Smooth muscle cell (in vitro differentiated cells): ENCODE results near the gene PCBP3. TPM values are rescaled to one million over a fixed set of nuclear protein-coding genes. Genes with fewer than 3 reads are reported as not detected.

Source experiments
- DNase-seq: peaks from one replicate; lab custom pipeline; 2025; ENCODE audit not compliant: unreplicated experiment; lab: John Stamatoyannopoulos, UW
- H2AFZ ChIP-seq: fragments of 200-600 bp; sonication (generic); 2 replicates; pipeline ENCODE4 v1.6.0; 2016; ENCODE audit warnings: antibody characterized with exemption, low read depth, mild to moderate bottlenecking
- H3F3A ChIP-seq: fragments of 200-600 bp; sonication (generic); 2 replicates; pipeline ENCODE4 v1.6.0; 2017; ENCODE audit warnings: antibody characterized with exemption, low read depth
- H3K27ac ChIP-seq: fragments of 200-600 bp; sonication (generic); 2 replicates; pipeline ENCODE4 v1.5.1; 2016; ENCODE audit warnings: low read depth, mild to moderate bottlenecking
- H3K27me3 ChIP-seq: fragments of 200-600 bp; sonication (generic); 2 replicates; pipeline ENCODE4 v1.6.1; 2016; ENCODE audit warnings: low read depth, mild to moderate bottlenecking
- H3K36me3 ChIP-seq: fragments of 200-600 bp; sonication (generic); 2 replicates; pipeline ENCODE4 v1.5.1; 2016; ENCODE audit warnings: low read depth
- H3K4me1 ChIP-seq: fragments of 200-600 bp; sonication (generic); 2 replicates; pipeline ENCODE4 v1.5.1; 2016; ENCODE audit warnings: low read depth
- H3K4me2 ChIP-seq: fragments of 200-600 bp; sonication (generic); 2 replicates; pipeline ENCODE4 v1.6.0; 2016; ENCODE audit warnings: mild to moderate bottlenecking
- H3K4me3 ChIP-seq: fragments of 200-600 bp; sonication (generic); 2 replicates; pipeline ENCODE4 v1.5.1; 2016; ENCODE audit warnings: mild to moderate bottlenecking
- H3K79me2 ChIP-seq: fragments of 200-600 bp; sonication (generic); 2 replicates; pipeline ENCODE4 v1.6.0; 2016; ENCODE audit warnings: low read depth, mild to moderate bottlenecking
- H3K9ac ChIP-seq: fragments of 200-600 bp; sonication (generic); 2 replicates; pipeline ENCODE4 v1.6.0; 2016; ENCODE audit warnings: low read depth
- H3K9me3 ChIP-seq: fragments of 200-600 bp; sonication (generic); replicated peaks from 2 replicates; pipeline ENCODE4 v1.5.1; 2016; ENCODE audit warnings: low read depth
- H4K20me1 ChIP-seq: fragments of 200-600 bp; sonication (generic); 2 replicates; pipeline ENCODE4 v1.6.0; 2016; ENCODE audit warnings: low read depth
- CTCF ChIP-seq: fragments of 200-600 bp; sonication (generic); IDR thresholded peaks from 2 replicates; pipeline ENCODE4 v1.5.1; 2017; ENCODE audit warnings: borderline replicate concordance, mild to moderate bottlenecking, antibody characterized with exemption; ENCODE audit not compliant: insufficient read depth, poor library complexity, severe bottlenecking
- WGBS: methylation state at CpG from one replicate; pipeline ENCODE4 v1.1.7; 2016; ENCODE audit warnings: low lambda C conversion rate; 5-methylcytosine and 5-hydroxymethylcytosine counted together
- polyA plus RNA-seq: library from polyadenylated mRNA; unstranded; fragments of >200 nt; fragmentation: Nextera tagmentation; extraction: Ambion mirVana; gene quantifications from 2 replicates; pipeline ENCODE4 v1.2.1, GENCODE V29; 2016
- total RNA-seq: library from RNA; depleted of rRNA; stranded (reverse); fragments of >200 nt; gene quantifications from 2 replicates; pipeline ENCODE4 v1.2.3, GENCODE V29; 2014

The PCBP3 gene
- total and polyA plus RNA-seq, 2 experiments from 2014 or later = 8.9 to 23.1 TPM

GRCh38 chr21:45781741-45782140, 138.2 kb downstream of the PCBP3 start:
- Histone ChIP-seq H3K27ac (no peak overlapping the region), H3K9me3 (peaks cover 8% of the 10 kb centered on the region)
- WGBS = 92% methylated on average over 4 of the region's 4 CpGs

GRCh38 chr21:45786660-45787059, 143.1 kb downstream of the PCBP3 start:
- Histone ChIP-seq H3K27ac (no peak overlapping the region), H3K9ac (no peak overlapping the region), H3K9me3 (no peaks in the 10 kb centered on the region), H3K4me3 (no peak overlapping the region), H4K20me1 (no peaks in the 10 kb centered on the region), H3F3A (no peaks in the 10 kb centered on the region), H3K27me3 (no peaks in the 10 kb centered on the region), H3K79me2 (no peaks in the 10 kb centered on the region), H3K36me3 (no peaks in the 10 kb centered on the region), H3K4me1 (no peaks in the 10 kb centered on the region), H2AFZ (no peak overlapping the region), H3K4me2 (no peak overlapping the region)
- no peak for TF ChIP-seq CTCF
- DNase-seq = no peak
- 96% methylated on average over 6 of the region's 6 CpGs for WGBS

More at GRCh38 chr21:45781741-45782140, 138.2 kb downstream of the PCBP3 start:
- H3K36me3 ChIP-seq = no peaks in the 10 kb centered on the region
- H3F3A ChIP-seq = no peaks in the 10 kb centered on the region
- DNase-seq = no peak
- H2AFZ ChIP-seq = no peak overlapping the region
- H3K79me2 ChIP-seq = no peaks in the 10 kb centered on the region
- H3K4me2 ChIP-seq = no peak overlapping the region
- H4K20me1 ChIP-seq = no peaks in the 10 kb centered on the region
- no peak for TF ChIP-seq CTCF
- H3K4me3 ChIP-seq = no peak overlapping the region
- no peaks in the 10 kb centered on the region for H3K27me3 ChIP-seq
- H3K9ac ChIP-seq = no peak overlapping the region
- H3K4me1 ChIP-seq = no peaks in the 10 kb centered on the region

- Histone ChIP-seq H3K79me2 (no peaks in the 10 kb centered on the region), H3F3A (no peaks in the 10 kb centered on the region), H3K27ac (no peak overlapping the region), H3K4me2 (no peak overlapping the region), H3K27me3 (no peaks in the 10 kb centered on the region), H2AFZ (no peak overlapping the region), H3K9me3 (no peaks in the 10 kb centered on the region), H3K9ac (no peak overlapping the region), H3K36me3 (no peaks in the 10 kb centered on the region), H3K4me3 (no peak overlapping the region), H4K20me1 (no peaks in the 10 kb centered on the region), H3K4me1 (no peaks in the 10 kb centered on the region)
- TF ChIP-seq CTCF = no peak
- WGBS = 91% methylated on average over 8 of the region's 8 CpGs
- no peak for DNase-seq
These were observed 143.8 kb downstream of the PCBP3 start for GRCh38 chr21:45787371-45787770.

GRCh38 chr21:45788198-45788597, 144.7 kb downstream of the PCBP3 start:
- DNase-seq = no peak
- H3K27me3 ChIP-seq = no peaks in the 10 kb centered on the region
- no peak for TF ChIP-seq CTCF

More at GRCh38 chr21:45788198-45788597, 144.7 kb downstream of the PCBP3 start:
- Histone ChIP-seq H3K27ac (no peak overlapping the region), H3K4me2 (no peak overlapping the region), H3K4me3 (no peak overlapping the region), H3K36me3 (no peaks in the 10 kb centered on the region), H2AFZ (no peak overlapping the region), H3F3A (no peaks in the 10 kb centered on the region), H3K9me3 (no peaks in the 10 kb centered on the region), H4K20me1 (no peaks in the 10 kb centered on the region), H3K4me1 (no peaks in the 10 kb centered on the region), H3K79me2 (no peaks in the 10 kb centered on the region), H3K9ac (no peak overlapping the region)
- 93% methylated on average over 16 of the region's 16 CpGs for WGBS
